Mesothelial cell of epicardium (in vitro differentiated cells): Measurements from ENCODE around the gene HTRA3. TPM values are rescaled to one million over a fixed set of nuclear protein-coding genes. Genes with fewer than 3 reads are reported as not detected.
A peak's percentile ranks its signal among the peaks of the same experiment; 100 is the strongest.

Source experiments
- DNase-seq, 2 experiments: peaks; one replicate each; pipeline ENCODE4 v3.0.0; 2021; ENCODE audit warnings: low spot score in 2 of 2; ENCODE audit not compliant: unreplicated experiment in 2 of 2
- H3K27ac Mint-ChIP-seq: 2 replicates; pipeline ENCODE4 v1.8.0; 2021; ENCODE audit warnings: mixed read lengths
- H3K27me3 Mint-ChIP-seq: 2 replicates; pipeline ENCODE4 v1.8.0; 2021; ENCODE audit warnings: low read depth, mixed read lengths
- H3K36me3 Mint-ChIP-seq: 2 replicates; pipeline ENCODE4 v1.8.0; 2021; ENCODE audit warnings: mixed read lengths
- H3K4me1 Mint-ChIP-seq: 2 replicates; pipeline ENCODE4 v1.8.0; 2021; ENCODE audit warnings: mixed read lengths
- H3K4me3 Mint-ChIP-seq: 2 replicates; pipeline ENCODE4 v1.8.0; 2021; ENCODE audit warnings: mild to moderate bottlenecking, moderate library complexity, mixed read lengths
- H3K9me3 Mint-ChIP-seq: 2 replicates; pipeline ENCODE4 v1.8.0; 2021; ENCODE audit warnings: mixed read lengths
- CTCF ChIP-seq: fragments of 200-600 bp; sonication (generic); IDR thresholded peaks from one replicate; pipeline ENCODE4 v1.5.0; 2021; ENCODE audit warnings: antibody characterized with exemption; ENCODE audit not compliant: unreplicated experiment
- total RNA-seq: library from RNA; stranded (reverse); gene quantifications from 3 replicates; pipeline ENCODE4 v1.2.1, GENCODE V29; 2021

The HTRA3 gene
- total RNA-seq, 1 donor from 2014 or later, result 26.2 TPM

GRCh38 chr4:8268901-8269534 lies 536 bp upstream of the HTRA3 start:
- peaks cover 28% of the 10 kb centered on the region for H3K27me3 Mint-ChIP-seq
- H3K27ac Mint-ChIP-seq, result no peak overlapping the region
- TF ChIP-seq CTCF, result no peak
- no peaks in the 10 kb centered on the region for H3K36me3 Mint-ChIP-seq
- H3K4me1 Mint-ChIP-seq, result peaks cover 32% of the 10 kb centered on the region
- peak overlapping the region; percentile 54 for H3K4me3 Mint-ChIP-seq
- H3K9me3 Mint-ChIP-seq, result no peaks in the 10 kb centered on the region
- no peak for DNase-seq

GRCh38 chr4:8270418-8270771 lies 841 bp downstream of the HTRA3 start:
- Mint-ChIP-seq H3K9me3 (no peaks in the 10 kb centered on the region), H3K4me1 (peaks cover 45% of the 10 kb centered on the region), H3K36me3 (no peaks in the 10 kb centered on the region), H3K4me3 (peak overlapping the region; percentile 53), H3K27me3 (peaks cover 28% of the 10 kb centered on the region), H3K27ac (no peak overlapping the region)
- DNase-seq, result no peak
- no peak for TF ChIP-seq CTCF

- H3K27ac Mint-ChIP-seq, result no peak overlapping the region
- H3K9me3 Mint-ChIP-seq, result no peaks in the 10 kb centered on the region
- TF ChIP-seq CTCF, result no peak
- H3K4me1 Mint-ChIP-seq, result peaks cover 47% of the 10 kb centered on the region
- DNase-seq, result no peak
- H3K4me3 Mint-ChIP-seq, result peak overlapping the region; percentile 53
- H3K36me3 Mint-ChIP-seq, result no peaks in the 10 kb centered on the region
- peaks cover 28% of the 10 kb centered on the region for H3K27me3 Mint-ChIP-seq
Measured at GRCh38 chr4:8270912-8271815, 1.6 kb downstream of the HTRA3 start.

GRCh38 chr4:8271821-8272220 lies 2.3 kb downstream of the HTRA3 start:
- no peak overlapping the region for H3K27ac Mint-ChIP-seq

More at GRCh38 chr4:8271821-8272220, 2.3 kb downstream of the HTRA3 start:
- TF ChIP-seq CTCF, result no peak
- no peak for DNase-seq
- Mint-ChIP-seq H3K36me3 (no peaks in the 10 kb centered on the region), H3K27me3 (peaks cover 28% of the 10 kb centered on the region), H3K4me1 (peaks cover 45% of the 10 kb centered on the region), H3K9me3 (no peaks in the 10 kb centered on the region), H3K4me3 (peak overlapping the region; percentile 53)
